Progenitor cell of endocrine pancreas (in vitro differentiated cells): Measurements from ENCODE around the gene ALDH3A2. TPM values are rescaled to one million over a fixed set of nuclear protein-coding genes. Genes with fewer than 3 reads are reported as not detected.

Experiments
- DNase-seq: peaks from one replicate; pipeline ENCODE4 v3.0.0; 2021; ENCODE audit warnings: low spot score; ENCODE audit not compliant: unreplicated experiment
- H3K27ac Mint-ChIP-seq: 2 replicates; pipeline ENCODE4 v1.8.0; 2021; ENCODE audit warnings: mild to moderate bottlenecking, moderate library complexity, mixed read lengths
- H3K27me3 Mint-ChIP-seq: 2 replicates; pipeline ENCODE4 v1.8.0; 2021; ENCODE audit warnings: mixed read lengths
- H3K36me3 Mint-ChIP-seq: 2 replicates; pipeline ENCODE4 v1.8.0; 2022; ENCODE audit warnings: mixed read lengths; ENCODE audit not compliant: insufficient read depth
- H3K4me1 Mint-ChIP-seq: 2 replicates; pipeline ENCODE4 v1.8.0; 2021; ENCODE audit warnings: low read depth, mixed read lengths
- H3K4me3 Mint-ChIP-seq: 2 replicates; pipeline ENCODE4 v1.8.0; 2021; ENCODE audit warnings: low read depth, mild to moderate bottlenecking, moderate library complexity, mixed read lengths
- H3K9me3 Mint-ChIP-seq: 2 replicates; pipeline ENCODE4 v1.8.0; 2021; ENCODE audit warnings: low read depth, mixed read lengths
- total RNA-seq: library from RNA; stranded (reverse); gene quantifications from 2 replicates; pipeline ENCODE4 v1.2.1, GENCODE V29; 2021
- TF ChIP-seq, protein P1 (sequence below): fragments of 200-600 bp; sonication (generic); IDR thresholded peaks from one replicate; pipeline ENCODE4 v1.5.0; 2021; ENCODE audit warnings: antibody characterized with exemption, mild to moderate bottlenecking; ENCODE audit not compliant: unreplicated experiment

The ALDH3A2 gene
- total RNA-seq, 1 donor from 2014 or later = 127 TPM

DNA sequence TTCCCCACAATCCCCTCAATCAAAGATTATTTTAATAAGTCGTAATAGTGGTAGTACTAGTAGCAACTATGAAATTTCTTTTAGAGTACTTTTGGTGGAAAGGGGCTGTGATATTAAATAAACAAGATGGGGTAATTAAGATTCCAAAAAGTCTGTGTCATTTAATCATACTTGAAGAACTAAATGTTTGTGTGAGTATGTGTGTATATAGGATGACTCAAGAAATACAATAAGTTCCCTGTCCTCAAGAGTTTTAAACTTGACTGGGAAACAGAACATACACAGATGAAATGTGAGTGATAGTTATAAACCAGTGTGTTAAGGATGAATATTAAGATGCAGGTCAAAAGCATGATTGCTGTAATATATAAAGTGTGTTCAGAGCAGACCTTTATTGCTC lies 2.3 kb downstream of the ALDH3A2 start:
- peaks cover 30% of the 10 kb centered on the region for H3K36me3 Mint-ChIP-seq
- peaks cover 39% of the 10 kb centered on the region for H3K4me1 Mint-ChIP-seq
- TF ChIP-seq, protein P1, sequence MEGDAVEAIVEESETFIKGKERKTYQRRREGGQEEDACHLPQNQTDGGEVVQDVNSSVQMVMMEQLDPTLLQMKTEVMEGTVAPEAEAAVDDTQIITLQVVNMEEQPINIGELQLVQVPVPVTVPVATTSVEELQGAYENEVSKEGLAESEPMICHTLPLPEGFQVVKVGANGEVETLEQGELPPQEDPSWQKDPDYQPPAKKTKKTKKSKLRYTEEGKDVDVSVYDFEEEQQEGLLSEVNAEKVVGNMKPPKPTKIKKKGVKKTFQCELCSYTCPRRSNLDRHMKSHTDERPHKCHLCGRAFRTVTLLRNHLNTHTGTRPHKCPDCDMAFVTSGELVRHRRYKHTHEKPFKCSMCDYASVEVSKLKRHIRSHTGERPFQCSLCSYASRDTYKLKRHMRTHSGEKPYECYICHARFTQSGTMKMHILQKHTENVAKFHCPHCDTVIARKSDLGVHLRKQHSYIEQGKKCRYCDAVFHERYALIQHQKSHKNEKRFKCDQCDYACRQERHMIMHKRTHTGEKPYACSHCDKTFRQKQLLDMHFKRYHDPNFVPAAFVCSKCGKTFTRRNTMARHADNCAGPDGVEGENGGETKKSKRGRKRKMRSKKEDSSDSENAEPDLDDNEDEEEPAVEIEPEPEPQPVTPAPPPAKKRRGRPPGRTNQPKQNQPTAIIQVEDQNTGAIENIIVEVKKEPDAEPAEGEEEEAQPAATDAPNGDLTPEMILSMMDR = no peak
- H3K4me3 Mint-ChIP-seq = peak overlapping the region; percentile 84
- DNase-seq = no peak
- peak overlapping the region; percentile 29 for H3K27ac Mint-ChIP-seq
- H3K9me3 Mint-ChIP-seq = peaks cover 5% of the 10 kb centered on the region
- H3K27me3 Mint-ChIP-seq = no peaks in the 10 kb centered on the region

DNA sequence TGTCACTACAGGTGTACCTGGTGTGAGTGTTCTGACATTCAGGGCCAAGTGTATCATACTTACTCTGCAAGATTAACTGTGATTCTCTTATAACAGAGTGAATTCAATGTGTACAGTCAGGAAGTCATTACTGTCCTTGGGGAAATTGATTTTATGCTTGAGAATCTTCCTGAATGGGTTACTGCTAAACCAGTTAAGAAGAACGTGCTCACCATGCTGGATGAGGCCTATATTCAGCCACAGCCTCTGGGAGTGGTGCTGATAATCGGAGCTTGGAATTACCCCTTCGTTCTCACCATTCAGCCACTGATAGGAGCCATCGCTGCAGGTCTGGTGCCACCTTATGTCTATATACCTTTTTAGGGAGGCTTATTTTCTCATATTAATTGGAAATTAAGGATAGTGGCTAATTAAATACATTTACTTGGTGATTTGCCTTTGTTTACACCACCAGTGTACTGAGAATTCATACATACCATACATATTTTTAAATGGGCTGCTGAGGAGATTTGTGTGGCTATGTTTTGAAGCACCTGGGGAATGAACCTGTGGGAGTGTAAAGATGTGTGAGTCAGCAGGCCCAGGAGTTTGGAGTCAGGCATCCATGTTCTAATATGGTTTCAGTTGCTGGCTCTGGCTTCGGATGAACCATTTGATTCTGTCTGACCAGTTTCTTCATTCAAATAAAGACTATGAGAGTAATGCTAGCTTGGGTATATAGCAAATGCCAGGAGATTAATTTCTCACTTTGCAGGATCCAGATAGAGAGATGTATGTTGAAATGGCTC lies 3.1 kb downstream of the ALDH3A2 start:
- Mint-ChIP-seq H3K9me3 (peaks cover 5% of the 10 kb centered on the region), H3K36me3 (peaks cover 38% of the 10 kb centered on the region), H3K27me3 (no peaks in the 10 kb centered on the region), H3K4me1 (peaks cover 34% of the 10 kb centered on the region), H3K4me3 (peak overlapping the region; percentile 43), H3K27ac (peak overlapping the region; percentile 47)
- DNase-seq = no peak
- TF ChIP-seq, protein P1 = no peak

DNA sequence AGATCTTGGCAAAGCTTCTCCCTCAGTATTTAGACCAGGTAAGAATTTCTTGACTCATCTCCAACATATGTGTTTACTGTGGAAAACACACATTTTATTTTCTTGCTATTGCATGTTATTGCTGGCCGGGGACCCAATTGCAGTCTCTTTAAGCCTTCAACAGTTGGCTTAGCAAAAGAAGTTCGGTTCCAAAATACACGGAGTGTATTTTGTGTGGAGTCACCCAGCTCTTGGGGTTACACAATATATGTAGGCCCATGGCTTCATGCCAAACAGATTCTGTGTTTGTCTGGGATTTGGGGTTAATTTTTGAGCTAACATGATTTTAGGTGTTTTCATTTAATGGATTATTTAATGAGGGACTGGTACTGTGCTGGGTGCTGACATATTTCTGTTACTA lies 4.0 kb downstream of the ALDH3A2 start:
- Mint-ChIP-seq H3K36me3 (peaks cover 42% of the 10 kb centered on the region), H3K4me1 (peaks cover 26% of the 10 kb centered on the region), H3K4me3 (no peak overlapping the region), H3K9me3 (peaks cover 5% of the 10 kb centered on the region), H3K27me3 (no peaks in the 10 kb centered on the region), H3K27ac (no peak overlapping the region)
- no peak for DNase-seq
- TF ChIP-seq, protein P1 = no peak

DNA sequence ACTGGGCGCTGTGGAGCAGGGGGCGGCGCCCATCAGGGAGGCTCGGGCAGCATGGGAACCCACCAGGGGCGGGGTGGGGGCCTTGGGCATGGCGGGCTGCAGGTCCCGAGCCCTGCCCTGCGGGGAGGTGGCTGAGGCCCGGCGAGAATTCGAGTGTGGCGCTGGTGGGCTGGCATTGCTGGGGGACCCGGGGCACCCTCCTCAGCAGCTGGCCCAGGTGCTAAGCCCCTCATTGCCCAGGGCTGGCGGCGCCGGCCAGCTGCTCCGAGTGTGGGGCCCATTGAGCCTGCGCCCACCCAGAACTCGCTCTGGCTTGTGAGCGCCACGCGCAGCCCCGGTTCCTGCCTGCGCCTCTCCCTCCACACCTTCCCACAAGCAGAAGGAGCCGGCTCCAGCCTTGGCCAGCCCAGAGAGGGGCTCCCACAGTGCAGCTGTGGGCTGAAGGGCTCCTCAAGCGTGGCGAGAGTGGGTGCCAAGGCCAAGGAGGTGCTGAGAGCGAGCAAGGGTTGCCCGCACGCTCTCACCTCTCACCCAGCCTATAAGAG lies 5.9 kb downstream of the ALDH3A2 start:
- H3K4me3 Mint-ChIP-seq = no peak overlapping the region
- no peaks in the 10 kb centered on the region for H3K27me3 Mint-ChIP-seq
- H3K36me3 Mint-ChIP-seq = peaks cover 49% of the 10 kb centered on the region
- peaks cover 21% of the 10 kb centered on the region for H3K4me1 Mint-ChIP-seq
- TF ChIP-seq, protein P1 = no peak
- no peak overlapping the region for H3K27ac Mint-ChIP-seq
- no peak for DNase-seq
- peaks cover 5% of the 10 kb centered on the region for H3K9me3 Mint-ChIP-seq

DNA sequence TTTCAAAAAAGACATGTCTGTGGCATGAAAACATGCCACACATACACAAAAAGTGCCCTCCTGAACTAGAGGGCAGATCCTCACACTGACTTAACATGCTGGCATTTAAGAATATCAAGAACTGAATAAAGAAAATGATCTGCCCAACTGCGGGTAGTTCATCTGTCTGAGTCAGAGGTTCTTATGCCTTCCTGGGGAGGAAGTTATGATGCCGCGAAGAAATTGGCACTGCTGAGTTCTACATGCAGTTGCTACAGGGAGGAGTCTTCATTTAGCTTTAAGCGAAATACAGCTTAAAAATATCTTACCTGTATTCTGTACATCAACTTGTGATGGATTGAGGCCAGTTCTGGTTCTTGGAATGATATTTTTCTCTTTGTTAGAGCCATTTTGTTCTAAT lies 6.3 kb downstream of the ALDH3A2 start:
- no peak overlapping the region for H3K4me3 Mint-ChIP-seq
- H3K36me3 Mint-ChIP-seq = peaks cover 49% of the 10 kb centered on the region
- H3K27me3 Mint-ChIP-seq = no peaks in the 10 kb centered on the region

More for the DNA sequence above, 6.3 kb downstream of the ALDH3A2 start:
- no peak overlapping the region for H3K27ac Mint-ChIP-seq
- TF ChIP-seq, protein P1 = no peak
- peaks cover 5% of the 10 kb centered on the region for H3K9me3 Mint-ChIP-seq
- no peak for DNase-seq
- H3K4me1 Mint-ChIP-seq = peaks cover 21% of the 10 kb centered on the region
